Measurements from ENCODE around the gene MEAF6. TPM values are rescaled to one million over a fixed set of nuclear protein-coding genes. Genes with fewer than 3 reads are reported as not detected.

The MEAF6 gene
- total RNA-seq, 1 experiment from 2014 or later, result 51.6 TPM

DNA sequence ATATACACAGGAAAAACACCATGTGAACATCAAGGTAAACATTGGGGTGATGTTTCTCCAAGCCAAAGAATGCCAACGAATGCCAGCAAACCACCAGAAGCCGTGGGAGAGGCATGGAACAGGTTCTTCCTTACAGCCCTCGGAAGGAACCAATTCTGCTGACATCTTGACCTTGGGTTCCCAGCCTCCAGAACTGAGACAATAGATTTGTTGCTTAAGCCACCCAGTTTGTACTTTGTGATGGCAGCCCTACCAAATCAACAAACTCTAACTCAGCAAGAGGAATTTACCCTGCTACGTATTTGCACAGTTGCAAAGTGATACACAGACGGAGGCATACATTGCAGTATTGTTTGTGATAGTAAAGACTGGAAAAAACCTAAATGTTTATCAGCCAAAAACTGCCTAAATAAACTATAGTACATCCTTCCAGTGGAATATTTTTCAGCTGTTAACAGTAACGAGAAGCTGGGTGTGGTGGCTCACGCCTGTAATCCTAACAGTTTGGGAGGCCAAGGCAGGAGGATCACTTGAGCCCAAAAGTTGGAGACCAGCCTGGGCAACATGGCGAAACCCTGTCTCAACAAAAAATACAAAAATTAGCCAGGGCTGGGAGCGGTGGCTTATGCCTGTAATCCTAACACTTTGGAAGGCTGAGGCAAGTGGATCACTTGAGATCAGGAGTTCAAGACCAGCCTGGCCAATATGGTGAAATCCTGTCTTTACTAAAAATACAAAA is 52.7 kb downstream of the MEAF6 start:
- H3T11ph ChIP-seq (ENCODE audit: low read length), result no peak overlapping the region
- no peak overlapping the region for H3K9ac ChIP-seq (ENCODE audit: extremely low read depth, insufficient read length, low read length)
- H3K18ac ChIP-seq (ENCODE audit: insufficient read length, low read depth, low read length), result no peak overlapping the region
- TF ChIP-seq, protein P1, sequence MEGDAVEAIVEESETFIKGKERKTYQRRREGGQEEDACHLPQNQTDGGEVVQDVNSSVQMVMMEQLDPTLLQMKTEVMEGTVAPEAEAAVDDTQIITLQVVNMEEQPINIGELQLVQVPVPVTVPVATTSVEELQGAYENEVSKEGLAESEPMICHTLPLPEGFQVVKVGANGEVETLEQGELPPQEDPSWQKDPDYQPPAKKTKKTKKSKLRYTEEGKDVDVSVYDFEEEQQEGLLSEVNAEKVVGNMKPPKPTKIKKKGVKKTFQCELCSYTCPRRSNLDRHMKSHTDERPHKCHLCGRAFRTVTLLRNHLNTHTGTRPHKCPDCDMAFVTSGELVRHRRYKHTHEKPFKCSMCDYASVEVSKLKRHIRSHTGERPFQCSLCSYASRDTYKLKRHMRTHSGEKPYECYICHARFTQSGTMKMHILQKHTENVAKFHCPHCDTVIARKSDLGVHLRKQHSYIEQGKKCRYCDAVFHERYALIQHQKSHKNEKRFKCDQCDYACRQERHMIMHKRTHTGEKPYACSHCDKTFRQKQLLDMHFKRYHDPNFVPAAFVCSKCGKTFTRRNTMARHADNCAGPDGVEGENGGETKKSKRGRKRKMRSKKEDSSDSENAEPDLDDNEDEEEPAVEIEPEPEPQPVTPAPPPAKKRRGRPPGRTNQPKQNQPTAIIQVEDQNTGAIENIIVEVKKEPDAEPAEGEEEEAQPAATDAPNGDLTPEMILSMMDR (conservative IDR thresholded peaks at IDR 0.05), result no peak
- H3K56ac ChIP-seq (ENCODE audit: insufficient read length, low read depth, low read length), result no peak overlapping the region
- H3K23ac ChIP-seq (ENCODE audit: insufficient read length, low read depth, low read length), result no peak overlapping the region
- H3K4me2 ChIP-seq (ENCODE audit: insufficient read depth, insufficient read length, low read length), result no peak overlapping the region
- H3K27me3 Mint-ChIP-seq (ENCODE audit: low read depth), result no peaks in the 10 kb centered on the region
- H2BK12ac ChIP-seq (ENCODE audit: insufficient read length, low read depth, low read length), result no peak overlapping the region
- H3K27ac Mint-ChIP-seq, result no peak overlapping the region
- no peaks in the 10 kb centered on the region; a peak in 1 of 5 replicates for H3K9me3 Mint-ChIP-seq
- no peak overlapping the region for H2BK15ac ChIP-seq (ENCODE audit: low read depth, low read length)
- H3K14ac ChIP-seq (ENCODE audit: insufficient read depth, low read length), result no peak overlapping the region
- no peak overlapping the region for H2BK120ac ChIP-seq (ENCODE audit: low read depth, low read length, poor library complexity, severe bottlenecking)
- H4K5ac ChIP-seq (ENCODE audit: insufficient read length, low read depth, low read length), result no peak overlapping the region
- H3K4me3 Mint-ChIP-seq, result no peak overlapping the region
- H3K9me3 ChIP-seq (ENCODE audit: control insufficient read depth, low read depth, low read length), result no peaks in the 10 kb centered on the region
- no peak overlapping the region for H2BK20ac ChIP-seq (ENCODE audit: low read depth, low read length, poor library complexity, severe bottlenecking)
- peaks cover 0 to 9% of the 10 kb centered on the region in 2 experiments; a peak in 1 of 4 replicates for H3K4me1 Mint-ChIP-seq
- H2AK5ac ChIP-seq (ENCODE audit: insufficient read length, low read length), result no peak overlapping the region
- no peaks in the 10 kb centered on the region for H3K23me2 ChIP-seq (ENCODE audit: insufficient read length, low read depth, low read length, poor library complexity, severe bottlenecking)
- no peak overlapping the region for H4K91ac ChIP-seq (ENCODE audit: insufficient read length, low read depth, low read length)
- no peak overlapping the region for H2AFZ ChIP-seq (ENCODE audit: low read length)
- no peak overlapping the region for H4K8ac ChIP-seq (replicated peaks; ENCODE audit: insufficient read length, low read depth, low read length)
- H4K20me1 ChIP-seq (ENCODE audit: control insufficient read depth, insufficient read depth, insufficient read length), result no peaks in the 10 kb centered on the region
- no peaks in the 10 kb centered on the region for H3K4me1 ChIP-seq (ENCODE audit: insufficient read depth, low read length)
- no peak overlapping the region for H3K27ac ChIP-seq (ENCODE audit: insufficient read length, low read depth, low read length)
- no peaks in the 10 kb centered on the region for H3K79me2 ChIP-seq (ENCODE audit: insufficient read depth, low read length)
- no peak for DNase-seq
- H3K27me3 ChIP-seq (ENCODE audit: insufficient read depth, low read length), result no peaks in the 10 kb centered on the region
- H3K36me3 Mint-ChIP-seq (ENCODE audit: insufficient read depth in 1 of 3, low read depth in 3 of 3), result no peaks in the 10 kb centered on the region
- no peak overlapping the region for H2BK5ac ChIP-seq (ENCODE audit: insufficient read length, low read length)
- no CpG with 5 or more reads among the region's 9 CpGs for WGBS (ENCODE audit: extremely low coverage, insufficient read length, low lambda C conversion rate)
- H3K79me1 ChIP-seq (ENCODE audit: insufficient read depth, low read depth, low read length, poor library complexity, severe bottlenecking), result no peaks in the 10 kb centered on the region
- H3K4ac ChIP-seq (ENCODE audit: low read depth, low read length), result no peak overlapping the region
